GM12878 (cell line): ENCODE measurements around the gene IL17RA. TPM values are rescaled to one million over a fixed set of nuclear protein-coding genes. Genes with fewer than 3 reads are reported as not detected.

Experiments used
- ATAC-seq: fragments of 200-7000 bp; cut with Tn5 transposase; 3 replicates; pipeline ENCODE4 v1.9.1; 2020; ENCODE audit warnings: mild to moderate bottlenecking, moderate library complexity
- BruUV-seq: library from RNA; stranded (reverse); fragments of 400-500 nt; replicated peaks from 2 replicates; lab custom pipeline; 2021; lab: Mats Ljungman, UMichigan
- CTCF ChIA-PET: fragments of 300-600 bp; sonication (Branson Sonifier 250); formaldehyde crosslinking; extraction: SDS; loops from one replicate; lab custom pipeline; 2021; ENCODE audit warnings: inconsistent platforms; lab: Yijun Ruan, JAX
- POLR2A ChIA-PET: fragments of 350-600 bp; formaldehyde crosslinking; extraction: SDS; loops from one replicate; lab custom pipeline; 2021; ENCODE audit warnings: inconsistent platforms; lab: Charles Lee
- RAD21 ChIA-PET: fragments of 300-600 bp; sonication (Branson Sonifier 250); formaldehyde crosslinking; loops from one replicate; lab custom pipeline; 2023; ENCODE audit warnings: antibody characterized with exemption; ENCODE audit not compliant: unreplicated experiment; lab: Charles Lee
- SMC1A ChIA-PET: fragments of 300-600 bp; sonication (Branson Sonifier 250); formaldehyde crosslinking; loops from one replicate; lab custom pipeline; 2023; ENCODE audit not compliant: unreplicated experiment, uncharacterized antibody; lab: Charles Lee
- DNase-seq: peaks from one replicate; pipeline ENCODE4 v3.0.0-alpha.2; 2011; ENCODE audit warnings: low read depth, low spot score
- FAIRE-seq: peaks from 3 replicates; lab custom pipeline; 2011; peaks lifted over from hg19 to GRCh38; lab: Jason Lieb, UNC
- H2AFZ ChIP-seq: 2 replicates; pipeline ENCODE4 v1.6.0; 2011; ENCODE audit warnings: low read depth, low read length, control low read depth; ENCODE audit not compliant: control insufficient read depth
- H3K27ac ChIP-seq: 2 replicates; pipeline ENCODE4 v1.5.1; 2011; ENCODE audit warnings: control low read depth; ENCODE audit not compliant: control insufficient read depth, insufficient read depth
- H3K27me3 ChIP-seq, 2 experiments: replicated peaks in 1 of 2; 2 replicates each; pipeline versions ENCODE4 v1.6.0 to v1.6.1; 2011; ENCODE audit warnings: low read length in 1 of 2; ENCODE audit not compliant: control insufficient read depth in 2 of 2, insufficient read depth in 2 of 2
- H3K36me3 ChIP-seq, 2 experiments: 2 replicates each; pipeline ENCODE4 v1.5.1; 2011; ENCODE audit warnings: low read length in 1 of 2; ENCODE audit not compliant: control insufficient read depth in 2 of 2, insufficient read depth in 2 of 2
- H3K4me1 ChIP-seq: 2 replicates; pipeline ENCODE4 v1.6.1; 2011; ENCODE audit warnings: mild to moderate bottlenecking, low read length, moderate library complexity, mixed read lengths; ENCODE audit not compliant: control insufficient read depth, insufficient read depth
- H3K4me2 ChIP-seq: 2 replicates; pipeline ENCODE4 v1.6.0; 2011; ENCODE audit warnings: control low read depth; ENCODE audit not compliant: control insufficient read depth, insufficient read depth
- H3K4me3 ChIP-seq: fragments of 200-600 bp; sonication (generic); 2 replicates; pipeline ENCODE4 v1.5.1; 2016
- H3K79me2 ChIP-seq: 2 replicates; pipeline ENCODE4 v1.6.0; 2011; ENCODE audit warnings: low read length; ENCODE audit not compliant: control insufficient read depth, insufficient read depth
- H3K9ac ChIP-seq: 2 replicates; pipeline ENCODE4 v1.8.0; 2011; ENCODE audit warnings: low read length, control low read depth, mixed read lengths; ENCODE audit not compliant: control insufficient read depth, insufficient read depth
- H3K9me3 ChIP-seq: replicated peaks from 3 replicates; pipeline ENCODE4 v1.5.1; 2011; ENCODE audit warnings: mild to moderate bottlenecking, low read length; ENCODE audit not compliant: control insufficient read depth, insufficient read depth
- H4K20me1 ChIP-seq: 2 replicates; pipeline ENCODE4 v1.6.0; 2011; ENCODE audit not compliant: control insufficient read depth, insufficient read depth
- BRCA1 ChIP-seq: IDR thresholded peaks from 2 replicates; pipeline ENCODE4 v1.6.1; 2011; ENCODE audit warnings: low read depth, low read length, improper control_type of control experiment
- IKZF1 ChIP-seq: fragments of 450-650 bp; conservative IDR thresholded peaks from 2 replicates; pipeline ENCODE4 v1.6.1; 2017; ENCODE audit warnings: antibody characterized with exemption, mild to moderate bottlenecking
- KAT2A ChIP-seq: conservative IDR thresholded peaks from 2 replicates; pipeline ENCODE4 v1.6.1; 2011; ENCODE audit warnings: low read depth, low read length; ENCODE audit not compliant: control insufficient read depth
- TARDBP ChIP-seq: IDR thresholded peaks from 2 replicates; pipeline ENCODE4 v1.6.1; 2016; ENCODE audit warnings: borderline replicate concordance
- TBL1XR1 ChIP-seq: IDR thresholded peaks from 2 replicates; pipeline ENCODE4 v1.6.1; 2012; ENCODE audit warnings: low read depth, low read length, improper control_type of control experiment
- WGBS: methylation state at CpG from one replicate; pipeline ENCODE4 v1.1.6; 2016; ENCODE audit warnings: low lambda C conversion rate; ENCODE audit not compliant: insufficient replicate concordance, insufficient coverage; ENCODE audit errors: missing lambda C conversion rate; 5-methylcytosine and 5-hydroxymethylcytosine counted together
- in situ Hi-C: fragments of 300-500 bp; cut with MboI; formaldehyde crosslinking; loops from 9 replicates; pipeline ENCODE4 v1.14.3; 2018; ENCODE audit warnings: mixed read lengths
- intact Hi-C: fragments of 100-400 bp; cut with micrococcal nuclease; formaldehyde crosslinking; loops from one replicate; pipeline ENCODE4 v1.14.2; 2022; ENCODE audit not compliant: unreplicated experiment
- polyA plus RNA-seq, 11 experiments: library from polyadenylated mRNA; depleted of rRNA in 4 of 11; unstranded in 6 of 11; stranded (reverse) in 5 of 11; fragments of >200 nt; fragmentation: Nextera tagmentation in 4 of 11; fragmentation: Illumina TruSeq in 1 of 11; extraction: Ambion mirVana in 4 of 11; extraction: Trizol in 1 of 11; gene quantifications; 1 replicate in 1 of 11; 2 replicates in 10 of 11; pipeline versions ENCODE4 v1.2.1 to v1.2.3, GENCODE V29; 2011 to 2016; ENCODE audit warnings: inconsistent platforms in 2 of 11, missing spikeins in 2 of 11, low read depth in 1 of 11
- total RNA-seq, 4 experiments: library from RNA; depleted of rRNA in 3 of 4; stranded (reverse); fragments of >200 nt in 3 of 4; fragmentation: Illumina TruSeq in 1 of 4; extraction: Trizol in 1 of 4; gene quantifications; 2 replicates each; pipeline versions ENCODE4 v1.2.1 to v1.2.3, GENCODE V29; 2013 to 2021
- TF ChIP-seq, protein P1 (sequence below): IDR thresholded peaks from 2 replicates; pipeline ENCODE4 v1.6.1; 2011; ENCODE audit warnings: mild to moderate bottlenecking, low read depth, low read length, moderate library complexity; ENCODE audit not compliant: insufficient replicate concordance
- TF ChIP-seq, protein P2 (sequence below): IDR thresholded peaks from 2 replicates; pipeline ENCODE4 v1.6.1; 2011; ENCODE audit warnings: borderline replicate concordance, low read depth, mild to moderate bottlenecking, moderate library complexity, mixed read lengths, low read length; ENCODE audit not compliant: insufficient read depth; ENCODE audit errors: extremely low read length
- TF ChIP-seq, protein P3 (sequence below), 3 experiments: IDR thresholded peaks in 2 of 3; conservative IDR thresholded peaks in 1 of 3; 2 replicates each; pipeline ENCODE4 v1.5.1; 2011; ENCODE audit warnings: low read depth in 3 of 3, low read length in 3 of 3, mild to moderate bottlenecking in 3 of 3, control low read depth in 2 of 3, moderate library complexity in 2 of 3, inconsistent platforms in 1 of 3, mixed read lengths in 1 of 3; ENCODE audit not compliant: control insufficient read depth in 2 of 3, insufficient read depth in 1 of 3; ENCODE audit errors: extremely low read depth in 1 of 3

Gene IL17RA
- total and polyA plus RNA-seq, 10 of the 15 experiments (the other 5 are each of a cell fraction or from before 2014, with no cell fraction given): 0.71 to 10.2 (median 4.2) TPM

DNA sequence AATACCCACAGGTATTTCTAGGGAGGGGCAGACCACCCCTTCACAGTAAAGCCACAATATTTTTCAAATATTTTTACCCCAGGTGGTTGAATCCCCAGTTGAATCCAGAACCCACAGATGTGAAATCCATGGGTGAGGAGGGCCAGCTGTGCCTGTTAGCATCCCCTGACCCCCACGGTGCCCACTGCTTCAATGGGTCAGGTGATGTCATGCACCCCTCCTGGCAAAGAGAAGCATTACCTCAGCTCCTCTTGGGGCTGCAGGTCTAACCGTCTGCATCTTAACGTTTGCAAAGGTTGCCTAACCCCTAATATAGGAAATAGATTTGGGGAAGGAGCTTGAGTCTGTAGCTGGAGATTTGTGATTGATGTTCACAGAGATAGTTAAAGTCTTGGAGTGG lies 24.7 kb upstream of the IL17RA start (continued):
- no peak for TF ChIP-seq TBL1XR1
- no peak for TF ChIP-seq IKZF1
- TF ChIP-seq KAT2A: no peak
- TF ChIP-seq BRCA1: no peak
- TF ChIP-seq TARDBP: no peak
- TF ChIP-seq, protein P1, sequence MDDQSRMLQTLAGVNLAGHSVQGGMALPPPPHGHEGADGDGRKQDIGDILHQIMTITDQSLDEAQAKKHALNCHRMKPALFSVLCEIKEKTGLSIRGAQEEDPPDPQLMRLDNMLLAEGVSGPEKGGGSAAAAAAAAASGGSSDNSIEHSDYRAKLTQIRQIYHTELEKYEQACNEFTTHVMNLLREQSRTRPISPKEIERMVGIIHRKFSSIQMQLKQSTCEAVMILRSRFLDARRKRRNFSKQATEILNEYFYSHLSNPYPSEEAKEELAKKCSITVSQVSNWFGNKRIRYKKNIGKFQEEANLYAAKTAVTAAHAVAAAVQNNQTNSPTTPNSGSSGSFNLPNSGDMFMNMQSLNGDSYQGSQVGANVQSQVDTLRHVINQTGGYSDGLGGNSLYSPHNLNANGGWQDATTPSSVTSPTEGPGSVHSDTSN: no peak

DNA sequence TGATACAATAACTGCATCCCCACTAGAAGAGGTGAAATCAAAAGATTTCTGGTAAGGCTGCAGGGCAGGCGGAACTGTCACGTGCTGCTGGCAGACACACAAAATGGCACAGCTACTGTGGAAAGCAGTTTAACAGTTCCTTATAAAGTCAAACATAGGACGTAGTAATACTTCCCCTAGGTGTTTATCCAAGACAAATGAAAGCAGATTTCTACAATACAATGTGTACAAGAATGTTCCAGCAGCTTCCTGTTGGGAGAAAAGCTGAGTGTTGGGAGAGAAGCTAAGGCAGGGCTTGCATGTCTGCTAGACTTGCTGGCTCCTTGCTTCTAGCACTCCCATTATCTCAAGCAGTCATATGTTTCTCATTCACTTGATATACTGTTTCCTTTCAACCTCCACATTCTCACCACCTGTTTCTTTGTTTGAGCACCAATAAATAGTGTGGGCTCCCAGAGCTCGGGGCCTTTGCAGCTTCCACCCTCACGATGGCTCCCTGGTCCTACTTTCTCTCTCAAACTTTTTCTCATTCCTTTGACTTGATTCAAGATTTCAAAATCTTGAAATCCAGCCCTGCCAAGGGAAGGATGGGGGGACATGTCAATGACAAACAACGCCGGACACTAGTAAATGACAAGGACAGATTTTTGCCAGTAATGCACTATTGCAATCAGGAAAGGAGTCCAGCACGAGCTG lies 21.2 kb upstream of the IL17RA start:
- no peak for ATAC-seq
- Histone ChIP-seq H4K20me1 (no peaks in the 10 kb centered on the region), H3K4me3 (no peak overlapping the region), H3K36me3 (peaks cover 0 to 5% of the 10 kb centered on the region in 2 experiments; a peak in 3 of 4 replicates), H3K27ac (no peak overlapping the region), H3K79me2 (no peaks in the 10 kb centered on the region), H3K27me3 (no peaks in the 10 kb centered on the region), H2AFZ (no peak overlapping the region), H3K9ac (no peak overlapping the region), H3K4me2 (no peak overlapping the region), H3K9me3 (no peaks in the 10 kb centered on the region), H3K4me1 (no peaks in the 10 kb centered on the region)
- TF ChIP-seq, protein P2, sequence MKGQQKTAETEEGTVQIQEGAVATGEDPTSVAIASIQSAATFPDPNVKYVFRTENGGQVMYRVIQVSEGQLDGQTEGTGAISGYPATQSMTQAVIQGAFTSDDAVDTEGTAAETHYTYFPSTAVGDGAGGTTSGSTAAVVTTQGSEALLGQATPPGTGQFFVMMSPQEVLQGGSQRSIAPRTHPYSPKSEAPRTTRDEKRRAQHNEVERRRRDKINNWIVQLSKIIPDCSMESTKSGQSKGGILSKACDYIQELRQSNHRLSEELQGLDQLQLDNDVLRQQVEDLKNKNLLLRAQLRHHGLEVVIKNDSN: peak; percentile 6
- TF ChIP-seq, protein P3, sequence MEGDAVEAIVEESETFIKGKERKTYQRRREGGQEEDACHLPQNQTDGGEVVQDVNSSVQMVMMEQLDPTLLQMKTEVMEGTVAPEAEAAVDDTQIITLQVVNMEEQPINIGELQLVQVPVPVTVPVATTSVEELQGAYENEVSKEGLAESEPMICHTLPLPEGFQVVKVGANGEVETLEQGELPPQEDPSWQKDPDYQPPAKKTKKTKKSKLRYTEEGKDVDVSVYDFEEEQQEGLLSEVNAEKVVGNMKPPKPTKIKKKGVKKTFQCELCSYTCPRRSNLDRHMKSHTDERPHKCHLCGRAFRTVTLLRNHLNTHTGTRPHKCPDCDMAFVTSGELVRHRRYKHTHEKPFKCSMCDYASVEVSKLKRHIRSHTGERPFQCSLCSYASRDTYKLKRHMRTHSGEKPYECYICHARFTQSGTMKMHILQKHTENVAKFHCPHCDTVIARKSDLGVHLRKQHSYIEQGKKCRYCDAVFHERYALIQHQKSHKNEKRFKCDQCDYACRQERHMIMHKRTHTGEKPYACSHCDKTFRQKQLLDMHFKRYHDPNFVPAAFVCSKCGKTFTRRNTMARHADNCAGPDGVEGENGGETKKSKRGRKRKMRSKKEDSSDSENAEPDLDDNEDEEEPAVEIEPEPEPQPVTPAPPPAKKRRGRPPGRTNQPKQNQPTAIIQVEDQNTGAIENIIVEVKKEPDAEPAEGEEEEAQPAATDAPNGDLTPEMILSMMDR (IDR thresholded peaks at IDR 0.05 in 2 of 3, conservative IDR thresholded peaks at IDR 0.05 in 1 of 3; ENCODE audit: control insufficient read depth in 2 of 3, extremely low read depth in 1 of 3, insufficient read depth in 1 of 3, low read depth in 3 of 3, low read length in 3 of 3): no peak
- WGBS: 68% methylated on average over 8 of the region's 8 CpGs
- no TSS peak for BruUV-seq
- ChIA-PET CTCF (interaction anchor here (0.7 to 1.1 kb wide), 2 partner anchors 149 to 438 kb away, joined by 3 read pairs; no protein-coding TSS in a partner anchor), SMC1A (no interaction called here), RAD21 (interaction anchor here (0.7 kb wide), 1 partner anchor 438 kb away, joined by 4 read pairs; no protein-coding TSS in a partner anchor), POLR2A (interaction anchor here (0.7 kb wide), 1 partner anchor 96 kb away, joined by 4 read pairs; no protein-coding TSS in a partner anchor)
- intact Hi-C loops: no loop called here
- no peak for FAIRE-seq
- DNase-seq: no peak
- in situ Hi-C loops: no loop called here
